SW480 (cell line): ENCODE data around the gene CALML3.

Source experiments
- DNase-seq: peaks from one replicate; pipeline ENCODE4 v3.0.0-alpha.2; 2016; ENCODE audit warnings: low spot score

The CALML3 gene

GRCh38 chr10:5507649-5508131 is 17.1 kb upstream of the CALML3 start:
- no peak for DNase-seq

GRCh38 chr10:5508161-5508604 is 16.6 kb upstream of the CALML3 start:
- DNase-seq: no peak

GRCh38 chr10:5508786-5509185 is 16.0 kb upstream of the CALML3 start:
- no peak for DNase-seq

- no peak for DNase-seq
Measured at GRCh38 chr10:5509236-5509635, 15.5 kb upstream of the CALML3 start.

DNA sequence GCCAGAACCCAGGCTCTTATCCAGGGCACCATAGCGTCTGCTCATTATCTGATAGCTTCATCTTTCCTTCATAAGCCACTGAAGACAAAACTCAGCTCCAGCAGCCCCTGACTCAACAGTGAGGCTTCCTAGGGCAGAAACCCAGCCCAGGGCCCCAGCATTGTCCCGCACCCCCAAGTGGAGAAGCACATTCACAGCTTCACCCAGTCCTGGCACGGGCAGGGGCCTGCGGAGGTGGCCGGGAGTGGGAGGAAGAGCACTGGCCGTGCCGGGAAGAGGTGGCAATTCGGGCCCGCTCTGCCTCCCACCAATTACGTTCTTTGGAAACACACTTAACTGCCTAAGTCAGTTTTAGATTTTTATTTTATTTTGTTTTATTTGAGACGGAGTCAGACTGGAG is 15.1 kb upstream of the CALML3 start:
- DNase-seq: no peak

GRCh38 chr10:5510281-5511072 is 14.3 kb upstream of the CALML3 start:
- DNase-seq: no peak

GRCh38 chr10:5511231-5511884 is 13.4 kb upstream of the CALML3 start:
- DNase-seq: no peak

DNA sequence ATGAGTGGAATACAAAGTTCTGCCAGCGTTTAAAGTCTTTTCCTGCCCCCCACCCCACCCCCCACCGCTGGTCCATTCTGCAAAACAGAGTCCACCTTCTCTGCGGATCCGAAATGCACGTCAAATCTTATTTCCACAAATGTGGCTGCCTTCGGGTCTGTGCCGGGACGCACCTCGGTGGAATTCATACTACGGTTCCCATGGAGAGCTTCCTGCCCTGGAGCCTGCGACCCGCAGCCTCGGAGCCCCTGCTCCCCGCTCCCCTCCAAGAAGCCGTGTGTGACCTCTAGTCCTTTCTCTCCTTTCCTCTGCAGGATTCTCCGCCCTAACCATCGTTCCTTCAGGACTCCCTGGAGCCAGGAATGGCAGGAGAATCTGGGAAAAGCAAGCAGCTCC is 12.9 kb upstream of the CALML3 start:
- DNase-seq: no peak

GRCh38 chr10:5512331-5512730 is 12.4 kb upstream of the CALML3 start:
- no peak for DNase-seq

DNA sequence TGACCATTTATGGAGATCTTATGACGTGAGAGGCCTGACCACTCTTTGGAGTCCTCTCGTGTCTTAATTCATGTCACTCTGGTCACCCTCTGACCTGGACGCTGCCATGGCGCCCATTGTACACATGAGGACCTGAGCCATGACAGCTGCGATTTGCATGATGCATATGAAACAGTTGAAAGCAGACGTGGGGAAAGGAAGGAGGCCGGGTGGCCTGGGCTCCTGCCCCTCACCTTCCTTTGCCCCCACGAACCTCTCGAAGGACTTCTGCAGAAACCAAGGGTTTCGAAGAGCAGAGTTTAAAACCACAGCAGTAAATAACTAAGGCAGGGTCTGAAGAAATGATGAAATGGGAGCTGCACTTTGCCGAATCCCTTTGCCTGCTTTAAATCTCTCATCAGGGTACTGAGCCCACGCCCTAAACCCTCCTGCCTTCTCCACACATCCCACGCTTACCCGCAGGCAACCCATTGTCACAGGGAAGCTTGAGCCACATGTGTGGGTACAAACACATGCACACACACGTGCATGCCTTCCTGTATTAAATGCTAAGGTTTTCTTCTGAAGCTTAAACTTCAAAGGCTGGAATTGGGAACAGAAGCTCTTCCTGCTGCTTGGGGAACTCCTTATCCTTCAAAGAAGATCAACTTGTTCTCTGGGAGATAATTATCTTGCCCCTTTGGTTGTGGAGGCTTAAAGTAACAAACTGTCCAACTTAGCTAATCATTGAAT is 11.7 kb upstream of the CALML3 start:
- DNase-seq: peak; percentile 51

DNA sequence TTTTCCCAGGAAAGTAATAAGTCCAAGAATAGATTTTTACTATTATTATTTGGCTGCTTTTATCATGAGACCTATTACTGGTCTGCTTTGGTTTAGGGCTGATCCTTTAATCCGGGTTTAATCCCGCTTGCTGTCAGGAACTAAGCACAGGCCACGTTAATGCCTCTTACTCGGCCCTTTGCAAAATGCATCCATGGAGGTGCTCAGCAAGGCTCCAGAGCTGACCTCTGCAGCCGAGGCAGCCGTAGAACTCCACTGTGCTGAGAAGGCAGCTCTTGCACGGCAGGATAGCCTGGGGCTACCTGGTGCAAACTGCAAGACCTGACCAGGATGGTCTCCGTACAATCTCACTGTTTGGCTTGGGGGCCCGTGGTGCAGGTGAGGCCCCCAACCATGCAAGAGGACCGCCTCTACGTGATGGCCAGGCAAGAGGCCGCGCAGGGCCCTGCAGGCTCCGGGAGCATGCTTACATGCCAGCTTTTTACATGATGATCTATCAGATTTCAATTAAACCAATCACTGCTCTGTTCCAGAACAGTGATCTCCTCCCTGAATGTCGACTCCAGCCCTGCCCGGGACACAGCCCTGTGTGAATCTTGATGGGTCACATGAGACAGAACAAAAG is 10.4 kb upstream of the CALML3 start:
- DNase-seq: no peak

- no peak for DNase-seq
Measured at GRCh38 chr10:5515948-5516761, 8.6 kb upstream of the CALML3 start.

DNA sequence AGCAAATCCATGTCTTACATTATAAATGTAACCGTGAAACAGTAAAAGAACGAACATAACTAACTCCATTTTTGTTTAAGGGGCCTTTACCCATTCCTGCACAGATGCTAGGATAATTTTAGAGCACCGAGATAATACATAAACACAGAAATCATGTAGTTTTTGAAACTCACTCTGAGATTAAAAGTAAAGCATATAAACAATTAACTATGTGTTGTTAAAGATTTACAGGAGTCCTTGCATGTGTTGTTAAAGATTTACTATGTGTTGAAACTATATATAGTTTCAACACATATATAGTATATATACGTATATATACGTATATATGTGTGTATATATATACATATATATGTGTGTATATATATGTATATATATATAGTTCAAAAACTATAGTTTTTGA is 7.2 kb upstream of the CALML3 start:
- no peak for DNase-seq

GRCh38 chr10:5518143-5518542 is 6.6 kb upstream of the CALML3 start:
- DNase-seq: peak; percentile 72

DNA sequence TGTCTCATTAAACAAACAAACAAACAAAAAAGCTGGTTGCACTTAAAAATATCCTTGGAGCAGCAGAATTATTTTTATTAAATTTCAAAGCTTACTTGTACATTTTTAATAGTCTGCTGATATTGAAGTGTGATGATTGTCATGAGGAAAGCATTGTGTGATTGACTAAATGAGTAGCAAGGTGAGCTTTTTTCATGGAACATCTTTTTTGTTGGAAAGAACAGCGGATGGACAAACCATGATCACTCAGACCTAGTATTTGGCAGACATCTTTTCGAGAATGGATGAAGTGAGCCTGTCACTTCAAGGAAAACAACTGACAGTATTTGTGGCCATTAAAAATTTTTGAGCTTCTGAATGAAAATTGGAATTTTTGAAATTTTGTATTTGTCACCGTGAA is 5.7 kb upstream of the CALML3 start:
- no peak for DNase-seq

GRCh38 chr10:5522913-5523560 is 1.7 kb upstream of the CALML3 start:
- DNase-seq: no peak

- DNase-seq: no peak
Measured at GRCh38 chr10:5523796-5524574, 776 bp upstream of the CALML3 start.

- DNase-seq: no peak
Measured at GRCh38 chr10:5525561-5526341, 990 bp downstream of the CALML3 start.

- DNase-seq: no peak
Measured at GRCh38 chr10:5526691-5527331, 2.0 kb downstream of the CALML3 start.
